NCI-H146 treated with DMSO at 0.1 percent for 48 hours (cell line): ENCODE data around the gene PAGR1.
"Not testable (repeated sequence)": the region's sequence is repeated elsewhere in the genome, so short reads cannot be mapped to it uniquely, and the experiment has no call there.

Source experiments
- DNase-seq: peaks from one replicate; lab custom pipeline; 2025; ENCODE audit not compliant: unreplicated experiment; lab: John Stamatoyannopoulos, UW

PAGR1 gene

DNA sequence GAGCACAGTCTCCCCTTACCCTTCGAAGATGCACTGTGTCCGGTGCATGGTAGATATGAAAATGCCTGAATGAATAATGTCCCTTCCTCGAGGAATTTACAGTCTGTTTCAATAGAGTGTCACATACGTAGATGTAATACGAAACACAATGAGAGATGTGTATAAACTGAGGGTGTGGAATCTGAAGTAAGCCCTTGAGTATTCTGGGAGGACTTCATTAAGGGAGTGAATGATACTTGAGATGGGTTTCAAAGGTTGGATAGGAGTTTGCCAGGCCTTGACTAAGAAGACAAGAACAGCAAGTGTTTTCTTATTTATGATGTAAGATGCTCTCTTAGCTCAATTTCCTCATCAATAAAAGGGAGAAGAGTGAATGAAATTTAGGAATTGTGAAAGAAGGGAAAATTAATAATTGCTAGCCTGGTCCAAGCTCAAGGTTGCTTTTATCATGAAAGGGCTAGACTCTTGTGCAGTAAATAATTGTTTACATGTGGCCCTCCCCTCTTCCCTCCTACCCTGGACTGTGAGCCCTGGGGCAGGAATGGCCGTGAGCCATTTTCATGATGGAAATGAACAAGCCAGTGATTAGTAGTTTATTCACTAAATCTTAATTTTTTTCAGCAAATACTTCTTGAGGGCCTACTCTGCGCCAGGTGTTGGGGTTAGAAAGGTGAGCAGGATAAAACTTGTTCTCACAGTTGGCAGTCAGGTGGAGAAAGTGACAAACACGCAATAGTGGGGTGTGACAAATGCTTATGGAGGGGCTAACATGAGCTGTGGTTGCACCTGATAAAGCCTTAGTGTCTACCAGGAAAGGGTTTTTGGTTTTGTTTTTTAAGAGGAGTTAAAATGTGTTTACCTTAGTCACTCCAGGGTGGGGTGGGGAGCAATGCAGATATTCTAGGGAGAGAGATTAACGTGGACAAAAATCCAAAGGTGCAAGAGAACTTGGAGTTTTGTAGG, 23.8 kb upstream of the PAGR1 start:
- DNase-seq: no peak

- DNase-seq: not testable (repeated sequence)
Observed at GRCh38 chr16:29793153-29793552, 22.8 kb upstream of the PAGR1 start.

GRCh38 chr16:29794231-29794710, 21.7 kb upstream of the PAGR1 start:
- no peak for DNase-seq

GRCh38 chr16:29802416-29802935, 13.5 kb upstream of the PAGR1 start:
- DNase-seq: no peak

DNA sequence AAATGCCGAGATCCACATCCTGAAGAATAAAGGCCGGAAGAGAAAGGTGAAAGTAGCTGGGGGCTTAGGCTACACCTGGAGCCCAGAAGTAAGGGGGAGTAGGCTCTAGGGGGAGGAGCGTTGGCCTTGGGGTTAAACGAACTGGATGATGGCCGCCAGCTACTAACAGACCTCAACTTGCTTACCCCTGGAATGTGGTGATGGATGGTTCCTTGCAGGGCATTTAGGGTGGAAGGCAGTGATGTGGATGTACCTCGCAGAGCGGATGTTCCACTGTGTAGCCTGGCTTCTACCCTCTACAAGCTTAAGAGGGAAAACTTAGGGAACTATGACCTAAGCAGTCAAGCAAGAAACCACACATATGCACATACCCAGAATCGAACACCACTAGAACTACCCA, 11.9 kb upstream of the PAGR1 start:
- DNase-seq: no peak

- DNase-seq: no peak
Observed at GRCh38 chr16:29804455-29805231, 11.3 kb upstream of the PAGR1 start.

- peak; percentile 99 for DNase-seq
Observed at GRCh38 chr16:29805232-29806098, 10.5 kb upstream of the PAGR1 start.

DNA sequence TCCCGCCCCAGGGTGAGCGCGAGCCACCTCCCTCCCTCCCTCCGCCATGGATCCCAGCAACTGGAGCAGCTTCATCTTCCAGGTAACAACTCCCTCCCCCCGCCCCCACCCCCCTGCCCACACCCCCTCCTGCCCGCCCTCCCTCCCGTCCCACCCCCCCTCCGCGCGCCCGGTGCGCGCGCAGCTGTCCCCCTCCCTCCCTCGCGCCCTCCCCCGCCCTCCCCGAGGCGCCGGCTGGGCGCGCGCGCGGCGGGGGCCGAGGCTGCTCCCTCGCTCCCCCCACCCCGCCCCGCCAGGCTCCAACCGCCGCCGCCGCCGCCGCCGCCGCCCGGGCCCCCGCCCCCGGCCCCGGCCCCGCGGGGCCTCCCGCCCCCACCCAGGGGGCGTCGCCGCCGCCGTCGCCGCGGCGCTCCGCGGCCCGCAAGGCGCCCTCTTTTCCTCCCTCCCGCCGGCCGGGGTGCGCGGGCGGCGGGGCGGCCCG, 9.8 kb upstream of the PAGR1 start, which contains the start of gene MAZ:
Gene MAZ, plus strand, starts transcription at position 431 of the 481 bp plus-strand sequence. CDS start 173 bp downstream, outside the sequence.
- peak; percentile 90 for DNase-seq

GRCh38 chr16:29806641-29807425, 9.1 kb upstream of the PAGR1 start:
- DNase-seq: peak; percentile 88

GRCh38 chr16:29807426-29808218, 8.3 kb upstream of the PAGR1 start:
- DNase-seq: peak; percentile 88

GRCh38 chr16:29808219-29808900, 7.6 kb upstream of the PAGR1 start:
- DNase-seq: no peak

DNA sequence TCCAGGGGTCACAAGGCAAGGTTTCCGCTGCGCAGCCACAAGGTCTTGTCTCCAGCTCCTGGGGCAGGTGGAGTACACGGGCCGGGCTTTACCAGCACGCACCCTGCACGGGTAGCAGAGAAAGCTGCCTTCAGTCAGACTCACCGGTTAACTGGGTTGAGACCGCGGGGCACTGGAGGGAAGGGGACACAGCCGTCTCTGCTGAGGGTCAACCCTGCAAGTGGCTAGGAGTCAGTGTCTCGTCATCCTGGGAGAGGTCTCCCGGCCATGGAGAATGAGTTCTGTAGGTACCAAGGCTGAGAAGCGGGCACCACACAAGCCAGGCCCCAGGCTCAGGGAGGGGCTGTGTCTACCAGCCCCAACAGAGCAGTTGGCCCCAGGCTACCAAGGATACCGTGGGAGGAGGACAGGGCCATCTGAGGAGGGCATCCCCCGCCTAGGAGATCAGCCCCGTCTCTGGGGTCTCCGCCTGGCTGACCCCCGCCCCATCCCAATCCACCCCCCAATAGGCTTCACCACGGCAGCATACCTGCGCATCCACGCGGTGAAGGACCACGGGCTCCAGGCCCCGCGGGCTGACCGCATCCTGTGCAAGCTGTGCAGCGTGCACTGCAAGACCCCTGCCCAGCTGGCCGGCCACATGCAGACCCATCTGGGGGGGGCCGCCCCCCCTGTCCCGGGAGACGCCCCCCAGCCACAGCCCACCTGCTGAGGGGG, 6.8 kb upstream of the PAGR1 start:
- DNase-seq: no peak

GRCh38 chr16:29809850-29810698, 5.9 kb upstream of the PAGR1 start:
- no peak for DNase-seq

GRCh38 chr16:29810699-29811169, 5.2 kb upstream of the PAGR1 start:
- DNase-seq: no peak

DNA sequence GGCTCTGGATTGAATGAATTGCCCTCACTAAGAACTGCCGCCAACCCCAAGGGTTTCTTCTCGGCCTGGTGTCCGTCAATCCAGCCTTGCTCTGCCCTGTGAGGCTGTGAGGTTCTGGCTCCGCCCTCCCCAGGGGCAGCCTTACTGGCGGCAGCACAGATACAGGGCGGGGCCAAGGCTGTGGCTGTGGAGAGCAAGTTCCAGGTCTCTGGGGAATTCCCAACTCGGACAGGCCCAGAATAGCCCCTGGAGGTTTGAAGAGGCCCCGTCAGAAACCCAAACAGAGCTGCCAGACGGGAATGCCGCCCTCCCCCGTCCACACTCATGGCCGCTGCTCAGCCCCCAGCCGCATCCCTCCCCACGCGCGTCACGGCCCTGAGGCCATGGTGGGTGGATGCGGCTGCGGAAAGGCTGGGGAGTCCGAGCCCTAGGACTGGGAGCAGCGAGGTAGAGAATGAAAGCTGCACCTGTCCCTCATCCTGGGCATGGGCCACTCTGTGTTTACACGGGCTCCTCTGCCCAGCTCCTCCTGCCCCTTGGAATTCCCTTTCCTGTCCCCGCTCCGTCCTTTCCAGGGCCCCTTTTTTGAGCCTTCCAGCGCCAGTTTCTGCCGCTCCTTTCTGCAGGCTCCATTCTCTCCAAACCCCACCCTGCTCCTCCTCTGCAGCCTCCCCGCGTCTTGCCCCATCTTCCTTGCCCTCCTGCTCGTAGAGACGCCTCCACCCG, 4.6 kb upstream of the PAGR1 start:
- DNase-seq: peak; percentile 79
